DMS 273 treated with DMSO at 0.1 percent for 48 hours (cell line): ENCODE measurements around the gene GPR146.

Experiments used
- DNase-seq: peaks from one replicate; lab custom pipeline; 2025; lab: John Stamatoyannopoulos, UW

GPR146 gene

DNA sequence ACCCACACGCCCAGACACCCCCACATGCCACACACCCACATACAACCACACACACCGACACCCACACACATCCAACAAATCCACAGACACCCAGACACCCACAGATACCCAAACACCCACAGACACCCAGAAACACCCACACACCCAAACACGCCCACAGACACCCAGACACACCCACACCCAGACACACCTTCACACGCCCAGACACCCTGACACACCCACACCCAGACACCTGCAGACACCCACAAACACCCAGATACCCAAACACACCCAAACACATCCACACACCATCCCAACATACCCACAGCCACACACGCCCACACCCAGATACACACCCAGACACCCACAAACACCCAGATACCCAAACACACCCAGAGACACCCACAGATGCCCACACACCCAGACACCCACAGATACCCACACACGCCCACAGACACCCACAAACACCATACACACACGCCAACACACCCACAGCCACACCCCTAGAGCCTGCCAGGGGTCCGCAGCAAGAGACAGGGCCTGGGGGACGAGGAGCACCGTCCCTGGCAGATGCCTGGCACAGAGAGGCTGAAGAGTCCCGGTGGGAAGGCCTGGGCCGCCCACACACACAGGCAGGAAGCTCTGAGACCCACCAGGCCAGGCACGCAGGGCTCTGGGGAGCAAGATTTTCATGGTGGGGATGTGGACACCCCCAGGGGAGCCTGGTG, 32.9 kb upstream of the GPR146 start:
- DNase-seq, result no peak

GRCh38 chr7:1012004-1012715, 32.2 kb upstream of the GPR146 start:
- DNase-seq, result no peak

- DNase-seq, result no peak
Observed at GRCh38 chr7:1012716-1013095, 31.6 kb upstream of the GPR146 start.

DNA sequence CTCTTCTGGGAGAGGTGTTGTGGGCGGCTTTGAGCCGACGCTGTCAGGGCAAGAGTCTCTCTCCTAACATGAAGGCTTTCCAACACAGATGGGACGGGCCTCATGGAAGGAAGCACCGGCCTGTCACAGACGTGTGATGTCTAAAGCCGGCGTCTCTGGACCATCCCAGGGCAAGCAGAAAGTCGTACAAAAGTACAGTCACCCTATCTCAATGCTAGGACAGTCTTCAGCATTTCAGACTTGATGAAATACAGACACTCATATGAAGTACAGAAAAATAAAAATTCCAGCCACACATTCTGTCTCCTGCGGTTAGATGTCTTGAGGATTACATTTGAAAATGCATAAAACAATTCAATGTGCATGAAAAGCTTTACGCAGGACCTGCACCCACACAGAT, 30.8 kb upstream of the GPR146 start:
- DNase-seq, result no peak

DNA sequence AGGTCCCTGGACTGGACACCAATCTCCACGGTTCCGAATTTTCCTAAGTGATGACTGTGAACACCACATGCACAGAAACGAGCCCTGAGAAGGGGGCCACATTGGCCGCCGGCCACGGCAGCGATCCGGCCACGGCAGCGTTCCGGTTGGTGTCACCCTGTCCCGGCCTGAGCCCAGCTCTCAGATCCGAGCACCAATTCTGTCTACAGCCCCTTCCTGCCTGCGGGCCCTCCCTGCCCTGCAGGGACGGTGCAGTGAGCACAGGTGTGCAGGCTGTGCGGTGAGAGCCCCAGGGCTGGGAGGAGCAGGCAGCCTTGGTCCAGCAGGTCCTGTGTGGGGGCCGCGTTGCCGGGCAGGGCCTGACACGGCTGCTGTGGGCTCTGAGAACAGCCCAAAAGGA, 29.7 kb upstream of the GPR146 start:
- DNase-seq, result no peak

DNA sequence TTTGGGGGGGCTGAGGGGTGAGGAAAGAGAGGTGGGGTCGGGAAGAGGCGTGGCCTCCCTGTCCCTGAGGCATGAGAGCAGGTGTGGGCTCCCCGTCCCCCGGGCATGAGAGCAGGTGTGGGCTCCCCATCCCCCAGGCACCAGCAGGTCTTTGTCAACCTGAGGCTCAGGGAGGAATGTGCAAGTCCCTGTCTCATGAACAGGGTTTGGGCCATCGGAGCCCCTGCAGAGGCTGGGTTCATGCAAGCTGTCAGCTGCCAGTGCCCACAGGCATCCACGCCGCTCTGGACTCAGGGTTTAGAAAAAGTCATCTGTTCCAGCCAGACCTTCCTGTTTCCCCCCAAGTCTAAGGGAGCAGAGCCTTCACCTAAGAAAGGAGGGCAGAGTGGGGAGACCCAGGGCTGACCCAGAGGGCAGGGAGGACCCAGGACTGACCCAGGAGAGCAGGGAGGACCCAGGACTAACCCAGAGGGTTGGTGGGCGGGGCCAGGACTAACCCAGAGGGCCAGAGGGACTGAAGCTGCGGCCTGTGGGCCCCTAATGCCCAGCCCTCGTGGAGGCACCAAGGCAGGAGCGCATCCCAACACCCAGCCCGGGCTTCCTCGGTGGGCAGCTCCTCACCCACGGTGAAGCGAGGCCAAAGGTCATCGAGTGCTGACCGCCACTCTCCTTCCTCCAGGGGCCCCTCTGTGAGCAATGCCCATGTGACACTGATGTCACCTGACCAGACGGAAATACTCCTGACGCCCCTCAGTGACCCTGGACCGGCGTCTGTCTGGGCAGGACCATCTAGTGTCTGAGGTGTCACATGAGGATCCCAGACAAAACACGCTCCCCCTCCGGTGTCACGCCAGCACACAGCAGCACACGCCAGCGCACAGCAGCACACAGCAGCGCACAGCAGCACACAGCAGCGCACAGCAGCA, 28.9 kb upstream of the GPR146 start:
- DNase-seq, result no peak

DNA sequence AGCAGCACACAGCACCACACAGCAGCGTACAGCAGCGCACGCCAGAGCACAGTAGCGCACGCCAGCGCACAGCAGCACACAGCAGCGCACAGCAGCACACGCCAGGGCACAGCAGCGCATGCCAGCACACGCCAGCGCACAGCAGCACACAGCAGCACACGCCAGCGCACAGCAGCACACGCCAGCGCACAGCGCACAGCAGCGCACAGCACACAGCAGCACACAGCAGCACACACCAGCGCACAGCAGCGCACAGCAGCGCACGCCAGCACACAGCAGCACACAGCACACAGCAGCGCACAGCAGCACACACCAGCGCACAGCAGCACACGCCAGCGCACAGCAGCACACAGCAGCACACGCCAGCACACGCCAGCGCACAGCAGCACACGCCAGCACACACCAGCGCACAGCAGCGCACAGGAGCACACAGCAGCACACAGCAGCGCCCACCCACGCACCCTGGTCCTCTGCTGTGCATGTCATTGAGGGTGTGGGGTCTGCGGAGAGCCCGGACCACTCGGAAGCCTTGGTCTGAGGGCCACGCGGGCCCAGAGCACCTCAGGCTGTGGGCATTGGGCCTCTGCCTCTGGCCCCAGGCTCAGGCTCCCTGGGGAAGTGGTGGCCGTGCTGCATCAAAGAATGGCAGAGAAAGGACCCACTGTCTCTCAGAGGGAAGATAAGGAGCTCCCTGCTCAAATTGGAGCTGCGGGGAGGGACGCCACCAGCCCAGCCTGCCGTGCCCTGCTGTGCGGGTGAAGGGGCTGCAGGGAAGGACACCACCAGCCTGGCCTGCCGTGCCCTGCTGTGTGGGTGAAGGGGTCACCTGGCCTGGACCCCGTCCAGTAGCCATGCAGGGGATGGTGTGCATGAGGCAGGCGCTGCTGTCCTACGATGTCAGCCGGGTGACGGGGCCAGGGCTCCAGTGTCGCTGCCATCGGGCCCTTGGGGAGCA, 27.5 kb upstream of the GPR146 start:
- DNase-seq, result no peak

GRCh38 chr7:1017586-1018333, 26.6 kb upstream of the GPR146 start:
- DNase-seq, result no peak

GRCh38 chr7:1018334-1018695, 26.0 kb upstream of the GPR146 start:
- no peak for DNase-seq

- no peak for DNase-seq
Observed at GRCh38 chr7:1019255-1019785, 25.0 kb upstream of the GPR146 start.

GRCh38 chr7:1019789-1020610, 24.3 kb upstream of the GPR146 start:
- DNase-seq, result no peak

DNA sequence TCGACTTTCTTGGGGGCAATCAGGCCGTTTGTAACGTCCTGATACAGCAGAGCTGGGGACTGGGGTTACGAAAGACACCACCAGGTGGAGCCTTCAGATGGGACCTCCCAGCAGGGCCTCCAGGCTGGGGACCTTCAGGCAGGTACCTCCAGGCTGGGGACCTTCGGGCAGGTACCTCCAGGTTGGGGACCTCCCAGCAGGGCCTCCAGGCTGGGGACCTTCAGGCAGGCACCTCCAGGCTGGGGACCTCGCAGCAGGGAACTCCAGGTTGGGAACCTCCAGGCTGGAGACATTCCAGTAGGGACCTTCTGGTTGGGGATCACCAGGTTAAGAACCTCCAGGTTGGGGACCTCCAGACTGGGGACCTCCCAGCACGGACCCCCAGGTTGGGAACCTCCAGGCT, 23.5 kb upstream of the GPR146 start:
- DNase-seq, result no peak

DNA sequence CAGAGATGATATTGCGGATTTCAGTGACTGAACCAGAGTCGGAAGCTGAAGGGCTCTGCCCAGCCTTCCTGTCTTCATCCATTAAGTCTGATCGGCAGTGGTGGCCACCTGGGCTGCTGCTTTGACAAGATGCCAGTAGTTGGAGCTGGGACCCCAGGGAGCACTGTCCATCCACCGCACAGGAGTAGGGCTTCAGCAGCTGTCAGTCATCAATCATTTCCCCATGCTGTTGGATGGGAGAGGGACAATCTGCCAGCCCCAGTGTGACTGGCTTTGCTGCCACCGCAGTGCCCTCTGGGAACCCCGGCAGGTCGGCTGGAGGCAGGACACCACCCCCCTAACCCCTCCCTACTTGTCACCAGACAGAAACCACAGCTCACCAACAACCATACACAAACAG, 23.0 kb upstream of the GPR146 start:
- DNase-seq, result no peak

DNA sequence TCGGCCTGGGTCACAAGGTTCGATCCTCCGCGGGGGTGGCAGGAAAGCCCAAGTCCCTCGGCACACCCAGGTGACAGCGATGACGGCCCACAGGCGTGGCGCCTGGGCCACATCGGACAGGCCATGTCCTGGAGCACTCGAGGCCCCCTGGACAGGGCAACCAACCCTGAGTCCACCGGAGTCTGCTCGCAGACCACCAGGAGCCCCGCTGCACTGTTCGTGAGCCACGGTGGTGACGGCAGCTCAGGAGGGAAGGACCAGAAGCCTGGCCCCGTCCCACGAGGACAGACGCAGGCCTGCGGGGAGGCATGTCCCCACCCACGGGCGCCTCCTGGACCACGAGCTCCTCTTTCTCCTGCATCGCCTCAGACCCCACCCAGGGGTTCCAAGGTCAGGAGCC, 22.4 kb upstream of the GPR146 start:
- no peak for DNase-seq

DNA sequence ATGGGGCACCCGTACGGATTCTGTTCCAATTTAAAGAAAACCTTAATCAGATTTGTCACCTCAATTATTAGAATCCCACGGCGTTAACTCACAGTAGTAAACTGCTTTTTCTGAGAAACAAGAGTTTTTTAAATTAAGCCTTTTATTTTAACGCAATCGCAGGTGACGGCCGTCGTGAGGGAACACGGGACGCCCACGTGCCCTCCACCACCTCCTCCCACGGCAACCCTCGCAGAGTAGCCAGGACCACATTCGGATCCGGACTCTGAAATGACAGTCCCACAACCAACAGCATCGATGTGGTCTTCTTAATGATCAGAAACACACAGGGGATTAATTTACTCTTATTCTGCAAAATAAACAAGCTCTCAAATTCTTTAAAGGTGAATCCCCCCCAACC, 22.0 kb upstream of the GPR146 start:
- no peak for DNase-seq

GRCh38 chr7:1022801-1023465, 21.4 kb upstream of the GPR146 start:
- DNase-seq, result no peak

- no peak for DNase-seq
Observed at GRCh38 chr7:1024331-1024841, 20.0 kb upstream of the GPR146 start.

GRCh38 chr7:1024876-1025742, 19.2 kb upstream of the GPR146 start:
- no peak for DNase-seq
